B cell (primary cell): Measurements from ENCODE around the gene ATF7IP2. TPM values are rescaled to one million over a fixed set of nuclear protein-coding genes. Genes with fewer than 3 reads are reported as not detected.

Source experiments
- ATAC-seq: fragments of 200-7000 bp; cut with Tn5 transposase; one replicate; pipeline ENCODE4 v1.10.0; 2021; ENCODE audit warnings: low read depth, mild to moderate bottlenecking, moderate number of reproducible peaks, moderate library complexity
- CTCF ChIA-PET: fragments of 350-600 bp; sonication (Branson Sonifier 250); formaldehyde crosslinking; loops from one replicate; lab custom pipeline; 2021; ENCODE audit warnings: antibody characterized with exemption, inconsistent platforms; lab: Charles Lee
- POLR2A ChIA-PET: fragments of 350-600 bp; sonication (Branson Sonifier 250); formaldehyde crosslinking; loops from one replicate; lab custom pipeline; 2021; ENCODE audit warnings: antibody characterized with exemption; lab: Charles Lee
- DNase-seq: peaks from one replicate; pipeline ENCODE4 v3.0.0; 2013
- H2AFZ ChIP-seq: 2 replicates; pipeline ENCODE4 v1.6.1; 2012; ENCODE audit warnings: mild to moderate bottlenecking, low read depth, low read length; ENCODE audit not compliant: insufficient read depth, poor library complexity, severe bottlenecking
- H3K27ac ChIP-seq, 2 donors: 1 replicate in 1 of 2; 2 replicates in 1 of 2; pipeline ENCODE4 v1.5.1; 2012 to 2013; ENCODE audit warnings: low read length in 2 of 2, mild to moderate bottlenecking in 2 of 2, moderate library complexity in 1 of 2
- H3K27me3 ChIP-seq, 4 experiments: fragments of 200-600 bp in 1 of 4; sonication (generic) in 1 of 4; replicated peaks in 1 of 4; 1 replicate in 2 of 4; 2 replicates in 2 of 4; pipeline versions ENCODE4 v1.6.1 to v1.7.0; 2013 to 2016; ENCODE audit warnings: low read length in 3 of 4, mild to moderate bottlenecking in 2 of 4, mixed read lengths in 1 of 4, moderate library complexity in 1 of 4; ENCODE audit not compliant: insufficient read depth in 4 of 4, control insufficient read depth in 3 of 4; ENCODE audit errors: control extremely low read depth in 1 of 4
- H3K36me3 ChIP-seq, 2 experiments: replicated peaks in 1 of 2; 1 replicate in 1 of 2; 2 replicates in 1 of 2; pipeline versions ENCODE4 v1.6.1 to v1.7.1; 2013; ENCODE audit warnings: low read length in 1 of 2; ENCODE audit not compliant: insufficient read depth in 2 of 2, control insufficient read depth in 1 of 2; ENCODE audit errors: control extremely low read depth in 1 of 2, extremely low read depth in 1 of 2
- H3K4me1 ChIP-seq, 2 donors: fragments of 200-600 bp in 1 of 2; sonication (generic) in 1 of 2; 1 replicate in 1 of 2; 2 replicates in 1 of 2; pipeline versions ENCODE4 v1.5.1 to v1.6.1; 2013 to 2017; ENCODE audit warnings: low read length in 2 of 2; ENCODE audit not compliant: control insufficient read depth in 2 of 2, insufficient read depth in 2 of 2
- H3K4me2 ChIP-seq: replicated peaks from 2 replicates; pipeline ENCODE3; 2012; ENCODE audit warnings: mild to moderate bottlenecking, low read depth, low read length; ENCODE audit not compliant: poor library complexity, severe bottlenecking
- H3K4me3 ChIP-seq, 5 experiments: fragments of 200-600 bp in 1 of 5; sonication (generic) in 1 of 5; 1 replicate in 3 of 5; 2 replicates in 2 of 5; pipeline versions ENCODE4 v1.5.1 to v1.7.0; 2011 to 2016; ENCODE audit warnings: low read length in 4 of 5, mild to moderate bottlenecking in 4 of 5, low read depth in 2 of 5, control low read depth in 1 of 5, moderate library complexity in 1 of 5; ENCODE audit not compliant: insufficient read depth in 1 of 5; ENCODE audit errors: control extremely low read depth in 1 of 5, extremely low read depth in 1 of 5
- H3K79me2 ChIP-seq: fragments of 200-600 bp; sonication (generic); one replicate; pipeline ENCODE4 v1.6.0; 2016; ENCODE audit warnings: low read length; ENCODE audit not compliant: control insufficient read depth, insufficient read depth
- H3K9ac ChIP-seq: fragments of 200-600 bp; sonication (generic); 2 replicates; pipeline ENCODE4 v1.6.1; 2017; ENCODE audit warnings: mild to moderate bottlenecking, low read length, moderate library complexity
- H3K9me3 ChIP-seq, 3 donors: one replicate each; pipeline versions ENCODE4 v1.6.1 to v1.7.1; 2013; ENCODE audit warnings: low read length in 2 of 3; ENCODE audit not compliant: control insufficient read depth in 2 of 3, insufficient read depth in 1 of 3; ENCODE audit errors: control extremely low read depth in 1 of 3
- H4K20me1 ChIP-seq: 2 replicates; pipeline ENCODE4 v1.6.0; 2012; ENCODE audit warnings: mild to moderate bottlenecking, low read length; ENCODE audit not compliant: insufficient read depth, control insufficient read depth, poor library complexity, severe bottlenecking
- H3K27ac Mint-ChIP-seq: one replicate; pipeline ENCODE4 v1.8.0; 2021; ENCODE audit warnings: mixed read lengths
- H3K27me3 Mint-ChIP-seq: one replicate; pipeline ENCODE4 v1.8.0; 2021; ENCODE audit warnings: mixed read lengths
- H3K4me1 Mint-ChIP-seq: one replicate; pipeline ENCODE4 v1.8.0; 2021; ENCODE audit warnings: mixed read lengths
- H3K4me3 Mint-ChIP-seq: one replicate; pipeline ENCODE4 v1.8.0; 2021; ENCODE audit warnings: mixed read lengths
- H3K9me3 Mint-ChIP-seq: one replicate; pipeline ENCODE4 v1.8.0; 2022; ENCODE audit warnings: mixed read lengths; ENCODE audit not compliant: insufficient read depth
- EZH2 ChIP-seq: IDR thresholded peaks from 2 replicates; pipeline ENCODE4 v1.6.1; 2012; ENCODE audit warnings: borderline replicate concordance, low read depth, mild to moderate bottlenecking, moderate library complexity, low read length; ENCODE audit not compliant: insufficient read depth, poor library complexity, severe bottlenecking
- WGBS: methylation state at CpG from one replicate; pipeline ENCODE4 v1.1.5; 2013; ENCODE audit warnings: missing lambda C conversion rate; ENCODE audit not compliant: insufficient coverage; 5-methylcytosine and 5-hydroxymethylcytosine counted together
- intact Hi-C: fragments of 100-400 bp; cut with micrococcal nuclease; formaldehyde crosslinking; loops from one replicate; pipeline ENCODE4 v1.10.0; 2022
- polyA minus RNA-seq: library from RNA; depleted of rRNA, polyadenylated mRNA; stranded (reverse); fragments of >200 nt; gene quantifications from 2 replicates; pipeline ENCODE4 v1.2.3, GENCODE V29; 2012
- polyA plus RNA-seq: library from polyadenylated mRNA; depleted of rRNA; stranded (reverse); fragments of >200 nt; gene quantifications from 2 replicates; pipeline ENCODE4 v1.2.3, GENCODE V29; 2012
- total RNA-seq, 2 donors: library from RNA; stranded (reverse); fragments of 120-200 nt in 1 of 2; gene quantifications; 1 replicate in 1 of 2; 2 replicates in 1 of 2; pipeline versions ENCODE4 v1.2.3 to v1.2.4, GENCODE V29; 2013 to 2022
- TF ChIP-seq, protein P1 (sequence below): fragments of 200-600 bp; IDR thresholded peaks from one replicate; pipeline ENCODE4 v1.8.0; 2022; ENCODE audit warnings: antibody characterized with exemption, mild to moderate bottlenecking

ATF7IP2 gene, protein sequence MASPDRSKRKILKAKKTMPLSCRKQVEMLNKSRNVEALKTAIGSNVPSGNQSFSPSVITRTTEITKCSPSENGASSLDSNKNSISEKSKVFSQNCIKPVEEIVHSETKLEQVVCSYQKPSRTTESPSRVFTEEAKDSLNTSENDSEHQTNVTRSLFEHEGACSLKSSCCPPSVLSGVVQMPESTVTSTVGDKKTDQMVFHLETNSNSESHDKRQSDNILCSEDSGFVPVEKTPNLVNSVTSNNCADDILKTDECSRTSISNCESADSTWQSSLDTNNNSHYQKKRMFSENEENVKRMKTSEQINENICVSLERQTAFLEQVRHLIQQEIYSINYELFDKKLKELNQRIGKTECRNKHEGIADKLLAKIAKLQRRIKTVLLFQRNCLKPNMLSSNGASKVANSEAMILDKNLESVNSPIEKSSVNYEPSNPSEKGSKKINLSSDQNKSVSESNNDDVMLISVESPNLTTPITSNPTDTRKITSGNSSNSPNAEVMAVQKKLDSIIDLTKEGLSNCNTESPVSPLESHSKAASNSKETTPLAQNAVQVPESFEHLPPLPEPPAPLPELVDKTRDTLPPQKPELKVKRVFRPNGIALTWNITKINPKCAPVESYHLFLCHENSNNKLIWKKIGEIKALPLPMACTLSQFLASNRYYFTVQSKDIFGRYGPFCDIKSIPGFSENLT
- 63.7 and 67.5 TPM in 2 replicates for total RNA-seq
- 63.2 TPM for total RNA-seq (2013)
- polyA plus RNA-seq: 105 and 164 TPM in 2 replicates
- polyA minus RNA-seq: 19.9 and 45.2 TPM in 2 replicates

GRCh38 chr16:10385725-10386516 is at the start of gene ATF7IP2:
Gene ATF7IP2, plus strand, starts transcription at chr16:10386061. Its CDS starts 44,560 bp downstream, at chr16:10430621.
- Mint-ChIP-seq H3K4me3 (peak within 1 kb of the TSS; percentile 100), H3K27me3 (no peaks in the 10 kb centered on the region), H3K9me3 (no peaks in the 10 kb centered on the region), H3K27ac (peak within 1 kb of the TSS; percentile 99), H3K4me1 (peaks cover 45% of the 10 kb centered on the region)
- H4K20me1 ChIP-seq: no peaks in the 10 kb centered on the region
- H3K9me3 ChIP-seq: peaks cover 0 to 17% (median 0%) of the 10 kb centered on the region in 3 donors
- H3K4me2 ChIP-seq: peak within 1 kb of the TSS; percentile 85
- H2AFZ ChIP-seq: peak within 1 kb of the TSS; percentile 77
- 4% methylated on average over 60 of the region's 66 CpGs for WGBS
- TF ChIP-seq EZH2: no peak
- TF ChIP-seq, protein P1, sequence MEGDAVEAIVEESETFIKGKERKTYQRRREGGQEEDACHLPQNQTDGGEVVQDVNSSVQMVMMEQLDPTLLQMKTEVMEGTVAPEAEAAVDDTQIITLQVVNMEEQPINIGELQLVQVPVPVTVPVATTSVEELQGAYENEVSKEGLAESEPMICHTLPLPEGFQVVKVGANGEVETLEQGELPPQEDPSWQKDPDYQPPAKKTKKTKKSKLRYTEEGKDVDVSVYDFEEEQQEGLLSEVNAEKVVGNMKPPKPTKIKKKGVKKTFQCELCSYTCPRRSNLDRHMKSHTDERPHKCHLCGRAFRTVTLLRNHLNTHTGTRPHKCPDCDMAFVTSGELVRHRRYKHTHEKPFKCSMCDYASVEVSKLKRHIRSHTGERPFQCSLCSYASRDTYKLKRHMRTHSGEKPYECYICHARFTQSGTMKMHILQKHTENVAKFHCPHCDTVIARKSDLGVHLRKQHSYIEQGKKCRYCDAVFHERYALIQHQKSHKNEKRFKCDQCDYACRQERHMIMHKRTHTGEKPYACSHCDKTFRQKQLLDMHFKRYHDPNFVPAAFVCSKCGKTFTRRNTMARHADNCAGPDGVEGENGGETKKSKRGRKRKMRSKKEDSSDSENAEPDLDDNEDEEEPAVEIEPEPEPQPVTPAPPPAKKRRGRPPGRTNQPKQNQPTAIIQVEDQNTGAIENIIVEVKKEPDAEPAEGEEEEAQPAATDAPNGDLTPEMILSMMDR: no peak
- ATAC-seq: peak; percentile 99
- H3K27me3 ChIP-seq: no peaks in the 10 kb centered on the region
- H3K4me1 ChIP-seq: peaks cover 11 to 20% of the 10 kb centered on the region in 2 donors
- H3K79me2 ChIP-seq: peaks cover 47% of the 10 kb centered on the region
- H3K9ac ChIP-seq: peak within 1 kb of the TSS; percentile 88
- DNase-seq: peak; percentile 93
- intact Hi-C loops: loop anchor here (2.0 to 10.0 kb wide), 6 partner anchors 23 to 351 kb away; no protein-coding TSS in a partner anchor
- H3K4me3 ChIP-seq: peak within 1 kb of the TSS; percentile 72 to 97 (median 93)
- POLR2A ChIA-PET: interaction anchor here (0.6 kb wide), 3 partner anchors 30 to 75 kb away, joined by 3 to 5 read pairs (median 4); no protein-coding TSS in a partner anchor
- peak within 1 kb of the TSS; percentile 72 to 86 for H3K27ac ChIP-seq
- CTCF ChIA-PET: interaction anchor here (0.5 to 1.9 kb wide), 5 partner anchors 24 to 1759 kb away, joined by 3 to 11 read pairs (median 4); no protein-coding TSS in a partner anchor
- no peaks in the 10 kb centered on the region for H3K36me3 ChIP-seq
